Endothelial cell of umbilical vein (primary cell): Measurements from ENCODE around the gene SNCB. TPM values are rescaled to one million over a fixed set of nuclear protein-coding genes. Genes with fewer than 3 reads are reported as not detected.

Experiments used
- BruUV-seq: library from RNA; stranded (reverse); fragments of 400-500 nt; replicated peaks from 2 replicates; lab custom pipeline; 2021; lab: Mats Ljungman, UMichigan
- CTCF ChIA-PET: fragments of 300-600, 350-600 bp; sonication (Branson Sonifier 250); formaldehyde crosslinking; loops from one replicate; lab custom pipeline; 2021; ENCODE audit warnings: antibody characterized with exemption, inconsistent platforms; lab: Charles Lee
- POLR2A ChIA-PET: fragments of 300-600, 350-600 bp; sonication (Branson Sonifier 250); formaldehyde crosslinking; loops from one replicate; lab custom pipeline; 2021; ENCODE audit warnings: antibody characterized with exemption, inconsistent platforms; lab: Charles Lee
- DNase-seq: peaks from one replicate; pipeline ENCODE4 v3.0.0-alpha.2; 2011; ENCODE audit warnings: low read depth, low spot score
- FAIRE-seq: peaks from 2 replicates; lab custom pipeline; 2011; peaks lifted over from hg19 to GRCh38; lab: Jason Lieb, UNC
- H2AFZ ChIP-seq: 2 replicates; pipeline ENCODE4 v1.6.0; 2012; ENCODE audit warnings: low read depth, low read length, control low read depth, inconsistent platforms
- H3K27ac ChIP-seq: 2 replicates; pipeline ENCODE4 v1.5.1; 2011; ENCODE audit warnings: low read depth, mild to moderate bottlenecking, control low read depth, low read length, moderate library complexity; ENCODE audit not compliant: insufficient read depth
- H3K27me3 ChIP-seq, 2 experiments: 2 replicates each; pipeline versions ENCODE4 v1.6.0 to v1.6.1; 2011; ENCODE audit warnings: low read length in 2 of 2, mixed read lengths in 1 of 2; ENCODE audit not compliant: control insufficient read depth in 2 of 2, insufficient read depth in 2 of 2
- H3K36me3 ChIP-seq, 2 experiments: 2 replicates in 1 of 2; 3 replicates in 1 of 2; pipeline ENCODE4 v1.5.1; 2011; ENCODE audit warnings: low read length in 2 of 2, mild to moderate bottlenecking in 1 of 2, moderate library complexity in 1 of 2; ENCODE audit not compliant: control insufficient read depth in 2 of 2, insufficient read depth in 2 of 2; ENCODE audit errors: extremely low read depth in 1 of 2
- H3K4me1 ChIP-seq: 3 replicates; pipeline ENCODE4 v1.5.1; 2011; ENCODE audit warnings: mild to moderate bottlenecking, low read length; ENCODE audit not compliant: control insufficient read depth, insufficient read depth; ENCODE audit errors: extremely low read depth
- H3K4me2 ChIP-seq: 2 replicates; pipeline ENCODE4 v1.6.1; 2011; ENCODE audit warnings: low read length, control low read depth, mixed read lengths; ENCODE audit not compliant: insufficient read depth
- H3K4me3 ChIP-seq, 3 experiments: fragments of 200-600 bp in 1 of 3; sonication (generic), shearing (Covaris generic) in 1 of 3; replicated peaks in 1 of 3; 2 replicates each; pipeline ENCODE4 v1.5.1; 2011 to 2016; ENCODE audit warnings: control low read depth in 3 of 3, low read length in 3 of 3, mild to moderate bottlenecking in 2 of 3, inconsistent platforms in 1 of 3, low read depth in 1 of 3, moderate library complexity in 1 of 3; ENCODE audit not compliant: insufficient read depth in 1 of 3
- H3K79me2 ChIP-seq: 2 replicates; pipeline ENCODE4 v1.6.0; 2012; ENCODE audit warnings: low read length, inconsistent platforms; ENCODE audit not compliant: control insufficient read depth, insufficient read depth
- H3K9ac ChIP-seq: replicated peaks from 2 replicates; pipeline ENCODE3; 2011; ENCODE audit warnings: low read length, control low read depth; ENCODE audit not compliant: insufficient read depth; ENCODE audit errors: extremely low read depth
- H3K9me1 ChIP-seq: replicated peaks from 3 replicates; pipeline ENCODE4 v1.6.0; 2011; ENCODE audit warnings: mild to moderate bottlenecking, low read length; ENCODE audit not compliant: control insufficient read depth, insufficient read depth; ENCODE audit errors: extremely low read depth
- H3K9me3 ChIP-seq: replicated peaks from 2 replicates; pipeline ENCODE4 v1.5.1; 2012; ENCODE audit warnings: low read length, inconsistent platforms; ENCODE audit not compliant: control insufficient read depth, insufficient read depth
- H4K20me1 ChIP-seq: replicated peaks from 2 replicates; pipeline ENCODE3; 2011; ENCODE audit warnings: mild to moderate bottlenecking, low read length; ENCODE audit not compliant: control insufficient read depth, insufficient read depth; ENCODE audit errors: extremely low read depth
- EZH2 ChIP-seq: IDR thresholded peaks from 2 replicates; pipeline ENCODE4 v1.6.1; 2012; ENCODE audit warnings: borderline replicate concordance, low read depth, mild to moderate bottlenecking, moderate library complexity, low read length, inconsistent platforms; ENCODE audit not compliant: severe bottlenecking
- FOS ChIP-seq: IDR thresholded peaks from 2 replicates; pipeline ENCODE4 v1.6.1; 2011; ENCODE audit warnings: mild to moderate bottlenecking, low read length, moderate library complexity, borderline replicate concordance; ENCODE audit not compliant: insufficient read depth
- GATA2 ChIP-seq: IDR thresholded peaks from 2 replicates; pipeline ENCODE4 v1.7.0; 2011; ENCODE audit warnings: low read depth, mild to moderate bottlenecking, moderate library complexity, mixed read lengths, low read length; ENCODE audit not compliant: insufficient read length, insufficient read depth
- POLR2AphosphoS5 ChIP-seq: IDR thresholded peaks from 2 replicates; pipeline ENCODE4 v1.6.1; 2012; ENCODE audit warnings: low read depth, mild to moderate bottlenecking, control low read depth, low read length, moderate library complexity; ENCODE audit not compliant: insufficient read depth
- dilution Hi-C: fragments of 300-500 bp; cut with MboI; formaldehyde crosslinking; loops from one replicate; pipeline ENCODE4 v1.15.0; 2019; ENCODE audit warnings: low sequenced_read_pairs; ENCODE audit not compliant: extremely low pct_ligation_motif_present
- intact Hi-C: fragments of 100-400 bp; cut with micrococcal nuclease; formaldehyde crosslinking; loops from one replicate; pipeline ENCODE4 v1.10.0; 2022
- polyA plus RNA-seq, 4 experiments: library from polyadenylated mRNA; depleted of rRNA in 3 of 4; stranded (reverse) in 3 of 4; unstranded in 1 of 4; fragments of >200 nt; gene quantifications; 2 replicates each; pipeline versions ENCODE4 v1.2.1 to v1.2.3, GENCODE V29; 2011 to 2012; ENCODE audit warnings: missing spikeins in 1 of 4
- total RNA-seq: library from RNA; stranded (reverse); gene quantifications from 2 replicates; pipeline ENCODE4 v1.2.3, GENCODE V29; 2021
- TF ChIP-seq, protein P1 (sequence below), 2 donors: IDR thresholded peaks; 1 replicate in 1 of 2; 2 replicates in 1 of 2; pipeline ENCODE4 v1.5.1; 2011; ENCODE audit warnings: low read length in 2 of 2, mild to moderate bottlenecking in 2 of 2, moderate library complexity in 2 of 2, control low read depth in 1 of 2, inconsistent platforms in 1 of 2, low read depth in 1 of 2; ENCODE audit not compliant: insufficient read depth in 1 of 2; ENCODE audit errors: extremely low read depth in 1 of 2

SNCB gene
- total and polyA plus RNA-seq, 2 donors (not counting 3 experiments of a cell fraction or from before 2014, with no cell fraction given), result 0.08 TPM; not detected in 1

- Histone ChIP-seq H3K9me3 (no peaks in the 10 kb centered on the region), H3K79me2 (no peaks in the 10 kb centered on the region), H3K9me1 (no peaks in the 10 kb centered on the region), H3K27me3 (no peaks in the 10 kb centered on the region), H3K4me1 (no peaks in the 10 kb centered on the region), H3K36me3 (no peaks in the 10 kb centered on the region), H3K27ac (no peak overlapping the region), H4K20me1 (no peaks in the 10 kb centered on the region), H3K4me3 (no peak overlapping the region), H3K4me2 (no peak overlapping the region), H2AFZ (no peak overlapping the region), H3K9ac (no peak overlapping the region)
- no TSS peak for BruUV-seq
- FAIRE-seq, result peak; percentile 28
- intact Hi-C loops (loop anchor here (1.0 kb wide), 4 partner anchors 45 to 158 kb away; partner anchors contain the start of genes CLTB and TSPAN17), dilution Hi-C loops (no loop called here)
- CTCF ChIA-PET, result interaction anchor here (0.8 to 2.8 kb wide), 10 partner anchors 25 to 147 kb away, joined by 3 to 10 read pairs (median 6); partner anchors contain the start of genes CDHR2, EIF4E1B, RNF44 and SNCB
- POLR2A ChIA-PET, result no interaction called here
- no peak for DNase-seq
- TF ChIP-seq FOS (no peak), GATA2 (no peak)
Observed at GRCh38 chr5:176574297-176574591, 56.1 kb downstream of the SNCB start.

DNA sequence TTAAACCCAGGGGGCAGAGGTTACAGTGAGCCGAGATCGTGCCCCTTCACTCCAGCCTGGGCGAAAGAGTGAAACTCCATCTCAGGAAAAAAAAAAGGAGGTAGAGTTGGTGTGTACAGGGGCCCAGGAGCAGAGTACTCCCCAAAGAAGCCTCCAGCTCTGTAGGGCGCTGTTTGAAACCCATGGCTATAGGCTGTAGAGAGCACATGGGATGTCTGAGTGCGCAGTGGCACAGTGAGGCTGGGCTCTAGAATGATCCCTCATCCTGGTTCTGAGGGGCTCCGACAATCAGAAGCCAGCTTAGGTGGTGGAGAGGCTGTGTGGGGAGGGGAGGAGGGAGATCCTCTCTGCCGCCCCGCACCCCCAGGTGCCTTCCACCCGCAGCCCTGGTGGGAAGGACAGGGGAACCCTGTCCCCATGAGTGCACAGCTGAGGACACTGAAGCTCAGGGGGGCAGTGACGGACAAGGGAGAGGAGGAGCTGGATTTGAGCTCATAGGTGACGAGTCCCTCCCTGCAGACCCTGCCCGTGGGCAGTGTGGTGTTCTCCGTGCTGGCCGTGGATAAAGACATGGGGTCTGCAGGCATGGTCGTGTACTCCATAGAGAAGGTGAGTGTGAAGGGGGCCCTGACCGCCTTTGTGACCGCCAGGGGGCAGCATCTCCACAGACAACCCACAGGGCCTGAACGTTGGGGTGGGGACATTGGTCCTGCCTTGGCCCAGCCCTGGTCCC lies 56.6 kb downstream of the SNCB start:
- POLR2A ChIA-PET, result no interaction called here
- no TSS peak for BruUV-seq
- Histone ChIP-seq H4K20me1 (no peaks in the 10 kb centered on the region), H3K9me1 (no peaks in the 10 kb centered on the region), H3K9me3 (no peaks in the 10 kb centered on the region), H3K27me3 (no peaks in the 10 kb centered on the region), H3K4me1 (no peaks in the 10 kb centered on the region), H3K27ac (no peak overlapping the region), H3K79me2 (no peaks in the 10 kb centered on the region), H3K4me2 (no peak overlapping the region), H3K9ac (no peak overlapping the region), H2AFZ (no peak overlapping the region), H3K4me3 (no peak overlapping the region), H3K36me3 (no peaks in the 10 kb centered on the region)
- DNase-seq (peak; percentile 45), FAIRE-seq (peak; percentile 82)
- CTCF ChIA-PET, result interaction anchor here (0.7 to 2.8 kb wide), 17 partner anchors 11 to 844 kb away, joined by 3 to 14 read pairs (median 5); partner anchors contain the start of genes CDHR2, EIF4E1B, RNF44 and SNCB
- TF ChIP-seq FOS (no peak), POLR2AphosphoS5 (no peak), EZH2 (no peak)
- TF ChIP-seq, protein P1, sequence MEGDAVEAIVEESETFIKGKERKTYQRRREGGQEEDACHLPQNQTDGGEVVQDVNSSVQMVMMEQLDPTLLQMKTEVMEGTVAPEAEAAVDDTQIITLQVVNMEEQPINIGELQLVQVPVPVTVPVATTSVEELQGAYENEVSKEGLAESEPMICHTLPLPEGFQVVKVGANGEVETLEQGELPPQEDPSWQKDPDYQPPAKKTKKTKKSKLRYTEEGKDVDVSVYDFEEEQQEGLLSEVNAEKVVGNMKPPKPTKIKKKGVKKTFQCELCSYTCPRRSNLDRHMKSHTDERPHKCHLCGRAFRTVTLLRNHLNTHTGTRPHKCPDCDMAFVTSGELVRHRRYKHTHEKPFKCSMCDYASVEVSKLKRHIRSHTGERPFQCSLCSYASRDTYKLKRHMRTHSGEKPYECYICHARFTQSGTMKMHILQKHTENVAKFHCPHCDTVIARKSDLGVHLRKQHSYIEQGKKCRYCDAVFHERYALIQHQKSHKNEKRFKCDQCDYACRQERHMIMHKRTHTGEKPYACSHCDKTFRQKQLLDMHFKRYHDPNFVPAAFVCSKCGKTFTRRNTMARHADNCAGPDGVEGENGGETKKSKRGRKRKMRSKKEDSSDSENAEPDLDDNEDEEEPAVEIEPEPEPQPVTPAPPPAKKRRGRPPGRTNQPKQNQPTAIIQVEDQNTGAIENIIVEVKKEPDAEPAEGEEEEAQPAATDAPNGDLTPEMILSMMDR (IDR thresholded peaks at IDR 0.05; ENCODE audit: extremely low read depth in 1 of 2, insufficient read depth in 1 of 2, low read depth in 1 of 2, low read length in 2 of 2), result peak; percentile 74 to 91
- dilution Hi-C loops, result no loop called here
- intact Hi-C loops, result loop anchor here (1.0 kb wide), 4 partner anchors 46 to 157 kb away; partner anchors contain the start of genes CLTB and TSPAN17
